A549 (cell line): Measurements from ENCODE around the gene BIRC7. TPM values are rescaled to one million over a fixed set of nuclear protein-coding genes. Genes with fewer than 3 reads are reported as not detected.

ENCODE experiments used
- ATAC-seq, 2 experiments: fragments of 200-7000 bp in 1 of 2; fragments of >200 bp in 1 of 2; cut with Nextera tagmentation in 1 of 2; cut with Tn5 transposase in 1 of 2; 3 replicates each; pipeline versions ENCODE4 v1.8.0 to v1.9.1; 2018 to 2020; ENCODE audit warnings: mild to moderate bottlenecking in 1 of 2, moderate library complexity in 1 of 2
- CTCF ChIA-PET: fragments of 300-600 bp; sonication (Branson Sonifier 250); formaldehyde crosslinking; extraction: SDS; loops from one replicate; lab custom pipeline; 2021; ENCODE audit warnings: antibody characterized with exemption, inconsistent platforms; lab: Yijun Ruan, JAX
- POLR2A ChIA-PET: fragments of 350-600 bp; formaldehyde crosslinking; extraction: SDS; loops from one replicate; lab custom pipeline; 2021; ENCODE audit warnings: antibody characterized with exemption, inconsistent platforms; lab: Yijun Ruan, JAX
- DNase-seq, 2 experiments: peaks; one replicate each; pipeline versions ENCODE4 v3.0.0 to v3.0.0-alpha.2; 2011 to 2016; ENCODE audit warnings: low read depth in 1 of 2, low spot score in 1 of 2
- FAIRE-seq: peaks from 2 replicates; lab custom pipeline; 2011; peaks lifted over from hg19 to GRCh38; lab: Jason Lieb, UNC
- H3K27ac ChIP-seq, 2 experiments: fragments of >200 bp; sonication (Bioruptor Twin); formaldehyde crosslinking; 3 replicates each; pipeline ENCODE4 v1.5.1; 2016 to 2017
- H3K4me1 ChIP-seq: fragments of >200 bp; sonication (Bioruptor Twin); formaldehyde crosslinking; 3 replicates; pipeline ENCODE4 v1.6.1; 2016
- H3K4me2 ChIP-seq: fragments of >200 bp; sonication (Bioruptor Twin); formaldehyde crosslinking; 3 replicates; pipeline ENCODE4 v1.6.1; 2016
- H3K4me3 ChIP-seq: fragments of >200 bp; sonication (Bioruptor Twin); formaldehyde crosslinking; 3 replicates; pipeline ENCODE4 v1.5.1; 2016
- H3K9me3 ChIP-seq: fragments of >200 bp; sonication (Bioruptor Twin); formaldehyde crosslinking; 3 replicates; pipeline ENCODE4 v1.6.1; 2016
- CEBPB ChIP-seq, 2 experiments: fragments of >200 bp in 1 of 2; sonication (Bioruptor Twin) in 1 of 2; formaldehyde crosslinking in 1 of 2; IDR thresholded peaks; 2 replicates each; pipeline ENCODE4 v1.6.1; 2012 to 2016
- EHMT2 ChIP-seq: fragments of 200-600 bp; sonication (generic); IDR thresholded peaks from 2 replicates; pipeline ENCODE4 v1.6.1; 2016; ENCODE audit warnings: antibody characterized with exemption, low read depth, mild to moderate bottlenecking, moderate library complexity
- EP300 ChIP-seq, 2 experiments: fragments of >200 bp; sonication (Bioruptor Twin); formaldehyde crosslinking; IDR thresholded peaks; 2 replicates in 1 of 2; 3 replicates in 1 of 2; pipeline ENCODE4 v1.6.1; 2016 to 2017
- FOSB ChIP-seq: fragments of 250-450 bp; sonication (Bioruptor Pico); IDR thresholded peaks from 2 replicates; pipeline ENCODE4 v1.5.0; 2020; ENCODE audit warnings: mild to moderate bottlenecking, moderate library complexity
- FOSL2 ChIP-seq, 2 experiments: fragments of 450-650 bp in 1 of 2; fragments of >200 bp in 1 of 2; sonication (Bioruptor Twin) in 1 of 2; formaldehyde crosslinking; IDR thresholded peaks; 2 replicates each; pipeline versions ENCODE4 v1.5.0 to v1.6.1; 2016 to 2020; ENCODE audit warnings: mild to moderate bottlenecking in 1 of 2, moderate library complexity in 1 of 2
- HOXA7 ChIP-seq: fragments of 250-450 bp; sonication (Bioruptor Pico); IDR thresholded peaks from 2 replicates; pipeline ENCODE4 v1.5.0; 2020; ENCODE audit warnings: mild to moderate bottlenecking, moderate library complexity
- HOXB5 ChIP-seq: fragments of 250-450 bp; sonication (Bioruptor Pico); IDR thresholded peaks from 2 replicates; pipeline ENCODE4 v1.5.0; 2020; ENCODE audit warnings: mild to moderate bottlenecking, moderate library complexity
- JUN ChIP-seq, 2 experiments: fragments of >200 bp; sonication (Bioruptor Twin); formaldehyde crosslinking; IDR thresholded peaks; 2 replicates in 1 of 2; 3 replicates in 1 of 2; pipeline ENCODE4 v1.6.1; 2016 to 2017
- JUNB ChIP-seq: fragments of >200 bp; sonication (Bioruptor Twin); formaldehyde crosslinking; IDR thresholded peaks from 2 replicates; pipeline ENCODE4 v1.6.1; 2016
- KDM1A ChIP-seq: fragments of 200-600 bp; sonication (generic); IDR thresholded peaks from 2 replicates; pipeline ENCODE4 v1.6.1; 2016; ENCODE audit warnings: low read depth, mild to moderate bottlenecking
- KDM5A ChIP-seq: fragments of 200-600 bp; sonication (generic); IDR thresholded peaks from 2 replicates; pipeline ENCODE4 v1.6.1; 2016; ENCODE audit warnings: antibody characterized with exemption, mild to moderate bottlenecking
- MAZ ChIP-seq: fragments of 150-350 bp; IDR thresholded peaks from 2 replicates; pipeline ENCODE4 v1.6.1; 2014; ENCODE audit warnings: antibody characterized with exemption, low read depth, low read length, borderline replicate concordance
- MYC ChIP-seq: IDR thresholded peaks from 2 replicates; pipeline ENCODE4 v1.6.1; 2012; ENCODE audit warnings: mild to moderate bottlenecking, inconsistent platforms, low read length, improper control_type of control experiment, borderline replicate concordance
- NPAS2 ChIP-seq: fragments of 250-450 bp; sonication (Bioruptor Pico); IDR thresholded peaks from 2 replicates; pipeline ENCODE4 v1.8.0; 2022; ENCODE audit warnings: mild to moderate bottlenecking, moderate library complexity, borderline replicate concordance
- RARB ChIP-seq: fragments of 250-450 bp; sonication (Bioruptor Pico); IDR thresholded peaks from 2 replicates; pipeline ENCODE4 v1.8.0; 2021; ENCODE audit warnings: mild to moderate bottlenecking, moderate library complexity
- RNF2 ChIP-seq: fragments of 200-600 bp; sonication (generic); IDR thresholded peaks from 2 replicates; pipeline ENCODE4 v1.6.1; 2016; ENCODE audit warnings: low read depth, mild to moderate bottlenecking, antibody characterized with exemption, moderate library complexity, borderline replicate concordance
- SMC3 ChIP-seq: fragments of >200 bp; sonication (Bioruptor Twin); formaldehyde crosslinking; IDR thresholded peaks from 3 replicates; pipeline ENCODE4 v1.6.1; 2018; ENCODE audit warnings: inconsistent platforms
- ZNF302 ChIP-seq: fragments of 250-450 bp; sonication (Bioruptor Pico); IDR thresholded peaks from 2 replicates; pipeline ENCODE4 v1.9.0; 2021; ENCODE audit warnings: inconsistent platforms, mild to moderate bottlenecking, moderate library complexity
- ZSCAN20 ChIP-seq: fragments of 250-450 bp; sonication (Bioruptor Pico); IDR thresholded peaks from 2 replicates; pipeline ENCODE4 v1.8.0; 2022; ENCODE audit warnings: mild to moderate bottlenecking, moderate library complexity
- WGBS: methylation state at CpG from one replicate; pipeline ENCODE4 v1.1.6; 2017; ENCODE audit errors: missing lambda C conversion rate; 5-methylcytosine and 5-hydroxymethylcytosine counted together
- polyA plus RNA-seq, 4 experiments: library from polyadenylated mRNA; depleted of rRNA in 3 of 4; stranded (reverse); fragments of >200 nt; fragmentation: RNase III in 1 of 4; extraction: RNeasy Plus Mini Kit Qiagen cat#74134 plus additional on column Dnase treatment in 1 of 4; gene quantifications; 2 replicates in 3 of 4; 3 replicates in 1 of 4; pipeline ENCODE4 v1.2.3, GENCODE V29; 2011 to 2017
- TF ChIP-seq, protein P1 (sequence below): IDR thresholded peaks from 2 replicates; pipeline ENCODE4 v1.6.1; 2012
- TF ChIP-seq, protein P2 (sequence below): fragments of 150-350 bp; IDR thresholded peaks from 2 replicates; pipeline ENCODE4 v1.6.1; 2014; ENCODE audit warnings: low read depth, mild to moderate bottlenecking, low read length
- TF ChIP-seq, protein P3 (sequence below): fragments of 250-450 bp; sonication (Bioruptor Pico); IDR thresholded peaks from 2 replicates; pipeline ENCODE4 v1.5.0; 2021; ENCODE audit warnings: mild to moderate bottlenecking, moderate library complexity, borderline replicate concordance
- TF ChIP-seq, protein P4 (sequence below): IDR thresholded peaks from 2 replicates; pipeline ENCODE4 v1.6.1; 2012
- TF ChIP-seq, protein P5 (sequence below): fragments of >200 bp; sonication (Bioruptor Twin); formaldehyde crosslinking; IDR thresholded peaks from 2 replicates; pipeline ENCODE4 v1.6.1; 2016

BIRC7 gene
- polyA plus RNA-seq, 2 of the 4 experiments (the other 2 are of a cell fraction) = 0.63 to 4.9 TPM

DNA sequence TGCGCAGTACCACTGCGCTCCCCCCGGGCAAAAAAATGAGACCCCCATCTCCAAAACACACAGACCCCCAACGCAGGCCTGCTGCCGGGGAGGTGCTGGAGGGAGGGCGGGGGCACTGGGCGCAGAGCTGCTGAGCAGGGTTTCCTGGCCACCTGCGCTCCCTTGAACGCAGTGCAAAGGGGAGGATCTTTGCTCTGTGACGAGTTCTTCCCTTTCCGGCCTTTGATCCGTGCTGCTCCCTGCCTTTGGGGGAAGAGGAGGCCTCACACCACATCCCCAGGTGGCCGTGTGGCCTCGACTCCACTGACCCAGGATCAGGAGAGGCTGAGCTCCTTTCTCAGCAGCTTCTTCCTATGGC is 48.4 kb downstream of the BIRC7 start:
- FAIRE-seq (no peak), DNase-seq (no peak), ATAC-seq (no peak)
- 92% methylated on average over 14 of the region's 14 CpGs for WGBS
- ChIA-PET CTCF (interaction anchor here (1.4 to 30.4 kb wide), 3 partner anchors 7 to 59 kb away, joined by 3 to 401 read pairs (median 51); partner anchors contain the start of gene COL20A1), POLR2A (interaction anchor here (0.6 to 1.7 kb wide), 2 partner anchors 11 to 313 kb away, joined by 3 to 6 read pairs; partner anchors contain the start of gene ARFGAP1)
- Histone ChIP-seq H3K4me3 (no peak overlapping the region), H3K27ac (no peak overlapping the region), H3K9me3 (no peaks in the 10 kb centered on the region), H3K4me2 (no peak overlapping the region), H3K4me1 (no peaks in the 10 kb centered on the region)
- TF ChIP-seq, protein P1, sequence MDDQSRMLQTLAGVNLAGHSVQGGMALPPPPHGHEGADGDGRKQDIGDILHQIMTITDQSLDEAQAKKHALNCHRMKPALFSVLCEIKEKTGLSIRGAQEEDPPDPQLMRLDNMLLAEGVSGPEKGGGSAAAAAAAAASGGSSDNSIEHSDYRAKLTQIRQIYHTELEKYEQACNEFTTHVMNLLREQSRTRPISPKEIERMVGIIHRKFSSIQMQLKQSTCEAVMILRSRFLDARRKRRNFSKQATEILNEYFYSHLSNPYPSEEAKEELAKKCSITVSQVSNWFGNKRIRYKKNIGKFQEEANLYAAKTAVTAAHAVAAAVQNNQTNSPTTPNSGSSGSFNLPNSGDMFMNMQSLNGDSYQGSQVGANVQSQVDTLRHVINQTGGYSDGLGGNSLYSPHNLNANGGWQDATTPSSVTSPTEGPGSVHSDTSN = no peak
- TF ChIP-seq, protein P2, sequence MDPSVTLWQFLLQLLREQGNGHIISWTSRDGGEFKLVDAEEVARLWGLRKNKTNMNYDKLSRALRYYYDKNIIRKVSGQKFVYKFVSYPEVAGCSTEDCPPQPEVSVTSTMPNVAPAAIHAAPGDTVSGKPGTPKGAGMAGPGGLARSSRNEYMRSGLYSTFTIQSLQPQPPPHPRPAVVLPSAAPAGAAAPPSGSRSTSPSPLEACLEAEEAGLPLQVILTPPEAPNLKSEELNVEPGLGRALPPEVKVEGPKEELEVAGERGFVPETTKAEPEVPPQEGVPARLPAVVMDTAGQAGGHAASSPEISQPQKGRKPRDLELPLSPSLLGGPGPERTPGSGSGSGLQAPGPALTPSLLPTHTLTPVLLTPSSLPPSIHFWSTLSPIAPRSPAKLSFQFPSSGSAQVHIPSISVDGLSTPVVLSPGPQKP = no peak
- TF ChIP-seq, protein P3, sequence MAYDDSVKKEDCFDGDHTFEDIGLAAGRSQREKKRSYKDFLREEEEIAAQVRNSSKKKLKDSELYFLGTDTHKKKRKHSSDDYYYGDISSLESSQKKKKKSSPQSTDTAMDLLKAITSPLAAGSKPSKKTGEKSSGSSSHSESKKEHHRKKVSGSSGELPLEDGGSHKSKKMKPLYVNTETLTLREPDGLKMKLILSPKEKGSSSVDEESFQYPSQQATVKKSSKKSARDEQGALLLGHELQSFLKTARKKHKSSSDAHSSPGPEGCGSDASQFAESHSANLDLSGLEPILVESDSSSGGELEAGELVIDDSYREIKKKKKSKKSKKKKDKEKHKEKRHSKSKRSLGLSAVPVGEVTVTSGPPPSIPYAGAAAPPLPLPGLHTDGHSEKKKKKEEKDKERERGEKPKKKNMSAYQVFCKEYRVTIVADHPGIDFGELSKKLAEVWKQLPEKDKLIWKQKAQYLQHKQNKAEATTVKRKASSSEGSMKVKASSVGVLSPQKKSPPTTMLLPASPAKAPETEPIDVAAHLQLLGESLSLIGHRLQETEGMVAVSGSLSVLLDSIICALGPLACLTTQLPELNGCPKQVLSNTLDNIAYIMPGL (CRISPR knock-in tag) = no peak
- TF ChIP-seq RNF2 (no peak), MAZ (no peak), CEBPB (IDR thresholded peaks at IDR 0.05) (no peak), EP300 (IDR thresholded peaks at IDR 0.05) (no peak), KDM5A (no peak), HOXB5 (CRISPR knock-in tag) (no peak), JUN (IDR thresholded peaks at IDR 0.05) (no peak), FOSB (CRISPR knock-in tag) (no peak), NPAS2 (CRISPR knock-in tag) (no peak), JUNB (no peak), SMC3 (no peak), ZSCAN20 (CRISPR knock-in tag) (no peak), MYC (no peak), FOSL2 (IDR thresholded peaks at IDR 0.05) (no peak), FOSL2 (CRISPR knock-in tag; IDR thresholded peaks at IDR 0.05) (no peak), RARB (CRISPR knock-in tag) (no peak)
- TF ChIP-seq, protein P4, sequence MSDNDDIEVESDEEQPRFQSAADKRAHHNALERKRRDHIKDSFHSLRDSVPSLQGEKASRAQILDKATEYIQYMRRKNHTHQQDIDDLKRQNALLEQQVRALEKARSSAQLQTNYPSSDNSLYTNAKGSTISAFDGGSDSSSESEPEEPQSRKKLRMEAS = no peak

DNA sequence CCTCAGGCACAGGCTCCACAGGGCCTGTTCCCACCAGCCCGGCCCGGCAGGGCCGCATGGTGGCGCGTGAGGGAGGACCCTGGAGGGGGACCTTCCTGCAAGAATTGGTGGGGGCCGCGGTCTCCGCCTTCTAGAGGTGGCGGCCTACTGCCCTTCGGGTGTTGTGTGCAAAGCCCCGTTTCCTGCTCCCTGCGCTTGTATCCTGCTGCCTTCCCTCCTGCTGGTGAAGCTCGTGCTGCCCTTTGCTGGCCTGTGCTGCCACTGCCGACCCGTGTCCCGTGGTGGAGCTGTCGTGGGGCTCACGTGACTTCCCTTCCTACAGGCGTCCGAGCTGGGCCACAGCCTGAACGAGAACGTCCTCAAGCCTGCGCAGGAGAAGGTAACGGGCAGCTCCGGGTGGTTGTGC is 48.8 kb downstream of the BIRC7 start:
- CTCF ChIA-PET = interaction anchor here (1.0 to 30.4 kb wide), 7 partner anchors 8 to 105 kb away, joined by 3 to 401 read pairs (median 3); no protein-coding TSS in a partner anchor
- TF ChIP-seq EHMT2 (no peak), JUN (IDR thresholded peaks at IDR 0.05) (no peak), HOXA7 (CRISPR knock-in tag) (no peak), KDM1A (no peak), ZNF302 (no peak)
- TF ChIP-seq, protein P5, sequence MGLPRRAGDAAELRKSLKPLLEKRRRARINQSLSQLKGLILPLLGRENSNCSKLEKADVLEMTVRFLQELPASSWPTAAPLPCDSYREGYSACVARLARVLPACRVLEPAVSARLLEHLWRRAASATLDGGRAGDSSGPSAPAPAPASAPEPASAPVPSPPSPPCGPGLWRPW = no peak

More for the DNA sequence above, 48.8 kb downstream of the BIRC7 start:
- H3K4me1 ChIP-seq = no peaks in the 10 kb centered on the region
- ATAC-seq (no peak), FAIRE-seq (no peak), DNase-seq (no peak)
- no peaks in the 10 kb centered on the region for H3K9me3 ChIP-seq
- no peak overlapping the region for H3K4me2 ChIP-seq
- no peak overlapping the region for H3K27ac ChIP-seq
- 98% methylated on average over 22 of the region's 25 CpGs for WGBS
- no peak overlapping the region for H3K4me3 ChIP-seq
- POLR2A ChIA-PET = interaction anchor here (1.7 kb wide), 1 partner anchor 11 kb away, joined by 6 read pairs; the partner anchor contains the start of gene ARFGAP1
